K562 treated with DMSO at 1 percent for 4 hours (cell line): Measurements from ENCODE around the gene MGAT4A. TPM values are rescaled to one million over a fixed set of nuclear protein-coding genes. Genes with fewer than 3 reads are reported as not detected.

Experiments used
- total RNA-seq: library from RNA; unstranded; fragments of 300-600 nt; gene quantifications from 2 replicates; pipeline ENCODE4 v1.2.3, GENCODE V29; 2022; ENCODE audit not compliant: insufficient read depth

Gene MGAT4A
- total RNA-seq, result 0.18 TPM in 1 of 2 replicates, not detected in the other

GRCh38 chr2:98731041-98731893, at the start of gene MGAT4A:
TSS of gene MGAT4A (minus strand) at chr2:98731132. CDS start at chr2:98726332, 4,800 bp downstream.

GRCh38 chr2:98608116-98608961, 122.6 kb downstream of the MGAT4A start, which contains the start of the genes COA5 and UNC50:
TSS of gene COA5 (minus strand) at chr2:98608512. CDS start at chr2:98608405, 107 bp downstream.
TSS of gene UNC50 (plus strand) at chr2:98608589. CDS start at chr2:98609760, 1,171 bp downstream.

Other genes starting within 250 kb of the MGAT4A start
- 20.8 and 21.4 TPM in 2 replicates for gene COA5, start 122.6 kb downstream of the MGAT4A start, total RNA-seq
- gene UNC50, start 122.5 kb downstream of the MGAT4A start, total RNA-seq, result 22.7 and 27.4 TPM in 2 replicates
- gene CRACDL, start 205.1 kb upstream of the MGAT4A start, total RNA-seq, result not detected in 2 replicates